HG02588 (cell line): ENCODE data around the gene ANXA10.

Source experiments
- ATAC-seq: cut with Tn5 transposase; IDR thresholded peaks from one replicate; pipeline ENCODE4 v1.9.1; 2021; ENCODE audit warnings: mild to moderate bottlenecking, moderate library complexity; ENCODE audit not compliant: unreplicated experiment

Gene ANXA10

DNA sequence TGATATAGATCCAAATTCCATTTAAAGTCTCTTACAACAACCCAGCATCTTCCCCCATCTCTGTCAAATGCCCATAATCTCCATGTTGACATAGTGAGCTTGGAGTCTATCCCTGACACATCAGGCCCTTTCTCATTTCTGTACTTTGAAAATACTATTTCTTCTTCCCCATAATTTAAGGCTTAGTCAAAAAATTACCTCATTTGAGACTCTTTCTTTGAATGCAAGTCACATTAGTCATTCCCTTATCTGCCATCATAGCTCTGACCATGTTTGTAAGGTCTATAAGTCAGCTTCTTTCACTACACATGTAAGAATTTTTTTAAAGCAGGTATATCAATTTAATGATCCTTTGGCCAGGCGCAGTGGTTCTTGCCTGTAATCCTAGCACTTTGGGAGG, 126.3 kb downstream of the ANXA10 start:
- no peak for ATAC-seq

DNA sequence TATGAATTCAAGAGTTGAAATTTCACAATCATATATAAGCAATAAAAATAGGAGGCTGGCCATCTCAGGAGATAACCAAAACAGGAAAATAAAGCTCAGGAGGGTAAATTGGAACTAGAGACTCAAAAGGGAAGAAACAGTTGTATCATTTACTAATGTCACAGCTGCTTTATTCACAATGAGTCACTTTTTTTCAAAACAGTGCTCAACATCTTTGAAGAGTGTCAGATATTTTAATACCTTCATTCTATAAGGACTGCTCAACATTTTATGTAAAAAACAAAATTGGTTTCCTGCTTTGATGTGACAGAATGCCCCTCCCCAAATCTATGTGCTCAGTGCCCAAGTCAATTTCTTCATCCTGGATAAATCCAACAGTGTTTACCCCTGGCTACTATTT, 128.6 kb downstream of the ANXA10 start:
- ATAC-seq: no peak

DNA sequence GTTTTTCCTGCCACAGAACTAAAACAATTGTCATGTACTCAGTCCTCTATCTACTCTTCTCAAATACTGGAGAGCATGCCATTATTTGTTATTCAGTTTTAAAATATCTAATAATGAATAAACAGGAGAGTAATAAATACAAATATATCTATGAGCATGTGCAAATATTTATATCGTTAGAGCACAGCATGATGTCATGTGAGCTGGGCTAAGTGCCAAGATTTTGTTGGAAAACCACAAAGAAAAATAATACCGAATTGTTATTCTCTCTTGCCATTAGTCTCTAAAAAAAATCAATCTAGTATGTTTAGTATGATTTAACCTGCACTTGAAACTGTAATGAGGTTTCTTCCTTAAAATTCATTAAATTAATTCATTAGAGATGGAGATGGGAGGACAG, 129.0 kb downstream of the ANXA10 start:
- ATAC-seq: no peak
